Islet of Langerhans (tissue), 1 donor: ENCODE results near the gene TUBB4A.

Experiments used
- FAIRE-seq: peaks from one replicate; lab custom pipeline; 2011; peaks lifted over from hg19 to GRCh38; lab: Jason Lieb, UNC

The TUBB4A gene

DNA sequence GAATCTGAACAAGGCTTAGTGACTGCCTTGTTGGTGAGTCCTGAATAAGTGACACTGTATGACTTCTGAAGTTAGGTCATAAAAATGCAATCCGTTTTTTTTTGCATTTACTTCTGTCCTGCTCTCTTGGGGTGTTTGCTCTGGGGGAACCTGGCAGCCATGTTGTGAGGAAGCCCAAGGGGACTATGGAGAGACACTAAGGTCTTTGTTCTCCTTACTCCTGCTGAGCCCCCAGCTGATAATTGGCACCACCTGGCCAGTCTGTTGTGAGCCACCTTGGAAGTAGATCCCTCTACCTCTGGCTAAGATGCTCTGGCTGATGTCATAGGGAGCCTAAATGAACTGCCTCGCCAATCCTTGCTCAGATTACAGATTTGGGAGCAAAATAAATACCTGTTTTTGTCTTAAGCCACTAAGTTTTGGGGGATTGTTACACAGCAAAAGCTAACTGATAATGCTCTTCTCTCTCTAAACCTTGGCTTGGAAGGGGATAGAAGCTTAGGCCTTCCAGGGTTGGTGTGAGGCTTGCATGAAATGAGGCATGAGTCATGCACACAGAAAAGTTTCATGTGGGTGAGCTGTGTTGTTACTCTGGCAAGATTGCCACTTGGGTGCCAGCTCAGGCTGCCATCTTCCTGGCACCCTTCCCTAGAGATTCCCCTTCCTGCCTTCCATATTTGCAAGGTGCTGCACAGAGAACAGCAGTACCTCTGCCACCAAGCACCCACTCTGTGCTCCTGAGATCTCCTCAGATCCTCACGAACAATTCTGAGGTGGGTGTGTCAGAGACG, 10.1 kb downstream of the TUBB4A start:
- no peak for FAIRE-seq

DNA sequence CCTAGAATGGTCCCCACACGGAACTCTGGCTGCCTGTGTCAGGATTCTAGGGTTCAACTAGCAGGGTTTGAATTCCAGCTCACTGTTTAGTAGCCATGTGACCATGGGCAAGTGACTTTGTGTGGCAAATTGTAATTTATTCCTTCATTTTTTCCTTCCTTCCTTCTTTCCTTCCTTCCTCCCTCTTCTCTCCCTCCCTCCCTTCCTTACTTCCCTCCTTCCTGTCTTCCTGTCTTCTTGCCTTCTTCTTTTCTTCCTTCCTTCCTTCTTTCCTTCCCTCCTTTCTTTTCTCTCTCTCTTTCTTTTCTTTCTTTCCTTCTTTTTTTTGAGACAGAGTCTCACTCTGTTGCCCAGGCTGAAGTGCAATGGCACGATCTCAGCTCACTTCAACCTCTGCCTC, 12.0 kb downstream of the TUBB4A start:
- no peak for FAIRE-seq

DNA sequence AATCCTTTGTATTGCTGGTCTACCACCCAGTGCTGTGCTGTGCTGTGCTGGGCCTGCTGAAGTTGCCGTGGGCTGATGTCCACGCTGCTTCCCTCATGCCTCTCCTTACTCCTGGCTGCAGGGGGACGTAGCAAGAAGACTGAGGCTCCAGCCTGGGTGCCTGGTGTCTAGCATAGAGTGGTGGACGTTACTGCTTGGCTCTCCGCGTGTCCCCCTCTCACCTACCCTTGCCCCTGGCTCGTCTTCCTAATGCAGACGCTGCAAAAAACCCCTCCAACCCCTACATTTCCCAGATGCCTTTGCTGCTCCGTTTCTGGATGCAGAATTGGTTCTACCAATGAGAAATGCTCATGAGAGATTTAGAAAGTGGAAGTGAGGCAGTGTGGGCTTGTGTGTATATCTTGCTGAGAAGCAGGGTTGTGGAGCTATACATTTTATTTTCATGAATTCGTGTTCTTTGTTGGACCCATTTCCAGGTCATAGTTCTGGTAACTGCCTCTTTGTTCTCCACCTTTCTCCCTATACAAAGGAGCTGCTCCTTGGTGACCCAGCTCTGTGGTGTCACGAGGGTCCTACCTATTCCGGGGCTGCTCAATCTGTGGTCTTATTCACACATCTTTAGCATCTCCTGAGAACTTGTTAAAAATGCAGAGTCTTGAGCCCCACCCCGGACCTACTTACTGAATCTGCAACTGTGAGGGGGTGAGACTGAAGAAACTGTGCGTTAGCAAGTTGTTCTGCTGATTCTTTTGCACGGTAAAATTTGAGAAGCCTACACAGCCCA, 12.6 kb downstream of the TUBB4A start:
- FAIRE-seq, result no peak

DNA sequence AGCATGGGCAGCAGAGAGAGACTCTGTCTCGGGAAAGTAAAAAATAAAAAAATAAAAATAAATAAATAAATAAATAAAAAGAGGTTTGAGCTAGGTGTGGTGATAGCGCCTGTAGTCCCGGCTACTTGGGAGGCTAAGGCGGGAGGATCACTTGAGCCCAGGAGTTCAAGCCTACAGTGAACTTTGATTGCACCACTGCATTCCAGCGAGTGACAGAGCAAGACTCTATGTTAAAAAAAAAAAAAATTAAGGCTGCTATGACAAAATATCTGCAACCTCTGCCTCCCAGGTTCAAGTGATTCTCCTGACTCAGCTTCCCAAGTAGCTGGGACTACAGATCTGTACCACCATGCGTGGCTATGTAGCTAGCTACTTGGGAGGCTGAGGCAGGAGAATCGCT, 17.3 kb downstream of the TUBB4A start:
- FAIRE-seq, result no peak

DNA sequence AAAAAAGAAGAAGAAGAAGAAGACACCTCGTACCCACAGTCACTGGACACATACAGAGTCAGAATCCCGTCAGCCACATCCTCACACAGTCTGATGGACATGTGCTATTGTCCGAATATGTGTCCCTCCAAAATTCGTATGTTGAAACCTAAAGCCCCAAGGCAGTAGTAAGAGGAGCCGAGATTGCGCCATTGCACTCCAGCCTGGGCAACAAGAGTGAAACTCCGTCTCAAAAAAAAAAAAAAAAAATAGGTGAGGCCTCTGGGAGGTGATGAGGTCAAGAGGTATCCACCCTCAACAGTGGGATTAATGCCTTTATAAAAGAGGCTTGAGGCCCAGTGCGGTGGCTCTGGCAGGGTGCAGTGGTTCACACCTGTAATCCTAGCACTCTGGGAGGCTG, 17.9 kb downstream of the TUBB4A start:
- FAIRE-seq, result no peak

DNA sequence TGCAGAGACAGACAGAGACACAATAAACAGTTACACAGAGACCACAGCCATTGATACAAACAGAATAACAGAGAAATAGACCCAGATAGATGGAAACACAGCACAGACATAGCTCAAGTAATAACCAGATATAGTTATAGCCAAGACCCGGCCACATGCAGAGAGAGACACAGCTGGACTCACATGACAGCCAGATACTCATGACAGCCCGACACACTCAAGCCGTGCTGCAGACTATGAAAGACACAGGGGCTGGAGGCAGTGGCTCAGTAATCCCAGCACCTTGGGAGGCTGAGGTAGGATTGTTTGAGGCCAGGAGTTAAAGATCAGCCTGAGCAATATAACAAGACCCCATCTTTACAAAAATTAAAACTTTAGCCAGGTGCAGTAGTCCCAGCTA, 18.9 kb downstream of the TUBB4A start:
- no peak for FAIRE-seq

DNA sequence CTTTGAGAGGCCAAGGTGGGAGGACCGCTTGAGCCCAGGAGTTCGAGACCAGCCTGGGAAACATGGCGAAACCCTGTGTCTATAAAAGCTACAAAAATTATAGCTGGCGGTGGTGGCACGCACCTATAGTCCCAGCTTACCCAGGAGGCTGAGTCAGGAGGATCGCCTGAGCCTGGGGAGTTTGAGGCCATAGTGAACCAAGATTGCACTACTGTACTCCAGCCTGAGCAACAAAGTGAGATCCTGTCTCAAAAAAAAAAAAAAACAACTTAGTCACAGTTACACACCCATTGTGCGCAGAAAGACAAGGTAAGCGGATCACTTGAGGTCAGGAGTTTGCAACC, 19.8 kb downstream of the TUBB4A start:
- no peak for FAIRE-seq

DNA sequence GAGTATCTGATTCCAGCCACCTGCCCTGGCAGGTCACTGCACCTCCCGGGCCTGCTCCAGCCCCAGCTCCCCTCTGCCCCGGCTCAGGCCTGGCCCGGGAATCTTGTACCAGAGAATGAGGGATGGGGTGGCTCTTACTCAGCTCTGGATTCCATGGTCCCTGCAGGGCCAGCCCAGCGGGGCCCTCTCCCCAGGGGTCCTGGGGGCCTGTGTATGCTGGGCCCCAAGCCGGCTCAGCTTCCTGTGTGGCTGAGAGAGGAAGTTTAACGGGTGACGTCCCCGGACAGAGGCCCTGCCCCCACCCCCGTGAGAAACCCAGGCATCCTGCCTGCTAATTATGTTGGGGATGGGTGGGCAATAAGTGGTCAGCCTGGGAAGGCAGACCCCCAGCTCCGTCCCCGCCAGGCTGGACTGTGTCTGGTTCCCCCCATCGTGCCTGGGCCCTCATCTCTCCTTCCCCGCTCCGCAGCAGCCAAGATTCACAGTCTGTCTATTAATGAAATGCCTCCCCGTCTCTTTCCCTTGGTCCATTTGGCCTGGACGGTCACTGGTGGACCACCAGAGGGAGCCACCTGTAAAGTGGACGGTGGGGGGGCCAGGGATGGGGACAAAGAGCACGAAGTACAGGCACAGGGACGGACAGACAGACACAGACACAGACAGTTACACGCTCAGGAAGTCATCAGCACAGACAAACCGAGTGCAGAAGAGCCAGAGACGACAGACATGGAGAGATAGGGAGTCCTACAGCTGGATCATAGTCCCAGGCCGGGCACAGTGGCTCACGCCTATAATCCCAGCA, 20.4 kb downstream of the TUBB4A start, which contains the start of gene DENND1C:
DENND1C (minus strand) TSS at position 247 of the 802 bp plus-strand sequence; CDS start at position 155, 92 bp downstream.
- FAIRE-seq, result no peak

DNA sequence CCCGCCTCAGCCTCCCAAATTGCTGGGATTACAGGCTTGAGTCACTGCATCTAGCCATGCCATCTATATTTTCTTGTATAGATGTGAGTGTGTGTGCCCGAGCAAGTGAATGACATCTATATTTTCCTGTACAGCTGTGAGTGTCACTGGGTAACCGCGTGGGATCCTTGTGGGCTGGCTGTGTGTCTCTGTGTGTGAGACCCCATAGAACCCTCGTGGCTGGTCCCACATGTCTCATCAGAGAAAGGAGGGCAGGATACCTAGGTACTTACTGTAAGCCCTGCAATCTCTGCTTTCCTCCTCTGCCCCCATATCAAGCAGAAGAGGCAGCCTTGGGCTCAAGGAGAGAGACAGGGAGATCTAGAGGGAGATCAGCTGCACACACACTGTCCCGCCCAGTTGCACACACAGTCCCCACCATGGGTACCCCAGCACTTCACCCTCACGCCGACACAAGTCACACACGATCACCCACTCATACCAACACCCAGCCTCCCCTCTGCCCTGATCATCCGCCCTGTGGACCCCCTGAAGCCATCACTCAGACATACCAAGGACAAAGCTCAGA, 21.2 kb downstream of the TUBB4A start:
- no peak for FAIRE-seq

DNA sequence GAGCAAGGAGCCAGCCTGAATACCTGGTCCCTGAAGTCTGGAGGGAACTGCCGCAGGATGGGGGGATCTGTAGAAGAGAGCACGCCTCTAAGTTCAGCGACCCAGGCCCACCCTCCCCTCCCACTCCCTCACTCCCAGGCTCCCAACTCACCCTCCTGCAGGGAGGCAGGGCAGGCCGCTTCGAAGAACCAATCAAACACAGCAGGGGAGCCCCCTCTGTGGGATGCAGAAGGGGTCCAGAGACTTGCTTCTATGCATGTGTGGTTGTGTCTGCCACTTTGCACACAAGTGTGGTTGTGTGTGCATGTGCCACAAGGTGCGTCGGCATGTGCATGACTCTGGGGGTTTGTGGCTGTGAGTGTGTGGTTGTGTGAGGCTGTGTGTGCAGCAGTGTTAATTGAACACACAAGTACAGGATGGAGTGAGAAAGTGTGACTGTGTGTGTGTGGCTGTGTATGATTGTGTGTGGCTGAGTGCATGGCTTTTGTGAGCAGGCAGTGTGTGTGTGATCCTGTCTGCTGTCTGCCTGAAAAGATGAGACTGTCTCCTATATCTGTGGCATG, 22.2 kb downstream of the TUBB4A start:
- no peak for FAIRE-seq

DNA sequence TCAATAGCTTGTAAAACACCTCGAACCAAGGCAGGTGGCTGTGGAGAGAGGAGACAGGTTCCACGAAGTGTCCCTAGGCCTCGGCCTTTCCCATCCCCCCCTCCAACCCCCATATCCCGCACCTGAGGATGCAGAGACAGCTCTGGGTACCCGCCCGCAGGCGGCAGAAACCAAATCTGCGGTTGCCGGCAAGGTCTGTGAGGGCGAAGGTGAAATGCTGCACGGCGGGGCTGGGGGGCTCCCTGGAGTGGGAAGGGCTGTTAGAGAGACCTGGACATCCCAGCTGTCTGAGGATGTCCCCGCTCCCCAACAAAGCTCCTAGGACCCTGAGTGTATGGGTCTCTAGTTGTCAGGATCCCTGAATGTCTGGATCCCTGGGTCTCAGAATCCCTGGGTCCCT, 23.3 kb downstream of the TUBB4A start:
- no peak for FAIRE-seq

DNA sequence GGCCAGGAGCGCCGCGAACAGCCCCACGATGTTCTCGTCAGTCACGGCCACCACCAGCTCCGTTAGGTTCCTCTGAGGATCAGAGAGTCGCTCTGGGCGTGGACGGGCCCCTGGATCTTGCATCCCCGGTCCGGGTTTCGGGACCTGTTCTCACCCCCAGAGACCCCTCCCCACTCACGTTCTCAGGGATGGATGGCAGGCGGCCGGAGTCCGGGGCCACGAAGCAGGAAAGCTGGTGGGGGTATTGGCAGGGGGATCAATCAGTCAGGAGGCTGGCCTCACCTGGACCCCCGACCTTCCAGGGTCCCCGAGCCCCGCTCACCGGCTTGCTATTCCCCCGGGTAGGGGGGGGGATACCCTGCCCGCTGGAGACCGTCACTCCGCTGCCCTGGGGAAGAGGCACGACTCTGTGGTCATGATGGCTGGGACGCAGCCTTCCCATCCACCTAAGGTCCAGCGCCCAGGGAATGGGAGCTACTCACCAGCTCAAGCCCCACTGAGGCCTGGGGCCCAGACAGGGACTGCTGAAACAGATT, 25.1 kb downstream of the TUBB4A start:
- no peak for FAIRE-seq

DNA sequence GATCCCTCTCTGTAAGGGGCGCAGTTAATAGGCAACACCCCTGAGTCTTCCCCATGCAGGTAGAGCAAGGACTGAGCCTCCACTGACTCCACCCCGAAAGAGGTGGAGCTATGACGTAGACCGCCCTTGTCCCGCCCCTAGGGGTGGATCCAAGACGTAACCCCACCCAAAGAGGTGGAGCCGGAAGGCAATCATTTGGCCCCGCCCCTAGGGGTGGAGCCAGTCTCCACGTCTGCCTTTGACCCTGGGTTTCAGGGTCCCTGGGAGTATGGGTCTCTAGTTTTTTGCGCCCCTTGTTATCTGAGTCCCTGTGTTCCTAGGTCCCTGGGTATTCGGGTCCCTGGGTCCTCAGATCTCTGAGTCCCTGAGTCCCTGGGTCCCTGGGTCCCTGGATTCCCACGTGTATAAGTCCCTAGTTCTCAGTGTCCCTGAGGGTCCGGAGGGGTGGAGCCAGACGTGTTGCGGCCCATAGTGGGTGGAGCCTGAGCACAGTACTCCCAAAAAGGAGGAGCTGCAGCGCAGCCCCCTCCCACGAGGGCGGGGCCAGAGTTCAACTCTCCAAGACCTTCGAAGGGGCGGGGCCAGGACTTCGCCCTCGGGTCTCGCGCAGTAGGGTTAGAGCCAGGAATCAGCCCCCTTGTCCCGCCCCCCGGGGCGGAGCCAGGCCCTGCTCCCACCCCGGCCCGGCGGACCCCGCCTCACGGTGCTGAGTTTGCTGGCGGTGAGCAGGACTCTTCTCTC, 25.8 kb downstream of the TUBB4A start:
- FAIRE-seq, result no peak

DNA sequence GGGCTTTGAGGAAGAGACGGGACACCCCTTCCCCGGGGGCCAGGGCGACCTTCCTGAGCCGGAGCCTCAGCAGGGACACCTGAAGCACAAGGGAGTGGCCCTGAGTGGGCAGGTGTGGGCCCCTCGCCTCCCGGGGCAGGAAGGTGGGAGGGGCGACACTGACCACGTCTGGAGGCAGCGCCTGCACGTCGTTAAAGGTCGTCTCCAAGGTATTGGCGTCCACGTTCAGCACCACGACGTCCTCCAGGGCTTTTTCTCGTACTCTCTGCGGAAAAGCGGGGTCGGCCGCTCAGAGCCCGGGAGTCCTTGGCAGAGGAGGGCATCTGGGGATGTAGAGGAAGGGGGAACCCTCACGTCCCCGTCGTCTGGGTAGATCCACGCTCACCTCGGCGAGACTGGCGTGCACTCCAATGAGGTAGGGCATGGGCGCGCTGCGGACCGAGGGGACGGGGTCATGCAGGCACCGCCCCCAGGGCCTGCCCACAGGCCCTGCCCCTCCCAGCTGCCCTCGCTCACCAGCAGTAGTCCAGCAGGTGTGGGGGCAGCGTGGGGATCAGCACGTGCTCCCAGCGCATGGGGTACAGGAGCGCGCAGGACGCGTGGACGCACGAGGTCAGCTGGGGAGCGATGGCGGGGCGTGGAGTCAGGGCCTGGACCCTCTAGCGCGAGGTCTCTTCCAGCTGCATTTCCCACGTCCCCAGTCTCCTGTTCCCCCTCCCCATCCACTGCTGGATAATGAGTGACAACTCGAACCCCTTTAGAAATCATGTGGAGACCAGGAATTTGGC, 26.6 kb downstream of the TUBB4A start:
- FAIRE-seq, result no peak

DNA sequence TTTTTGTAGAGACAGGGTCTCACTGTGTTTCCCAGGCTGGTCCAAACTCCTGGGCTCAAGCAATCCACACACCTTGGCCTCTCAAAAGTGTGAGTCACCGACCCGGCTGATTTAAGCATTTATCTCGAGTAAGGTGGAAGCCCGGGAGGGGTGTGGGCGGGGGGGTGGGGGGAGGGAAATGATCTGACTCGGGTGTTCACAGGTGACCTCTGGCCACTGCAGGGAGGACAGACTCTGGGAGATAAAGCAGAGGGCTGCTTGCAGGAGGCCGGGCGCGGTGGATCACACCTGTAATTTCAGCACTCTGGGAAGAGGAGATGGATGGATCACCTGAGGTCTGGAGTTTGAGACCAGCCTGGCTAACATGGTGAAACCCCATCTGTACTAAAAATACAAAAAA, 28.5 kb downstream of the TUBB4A start:
- no peak for FAIRE-seq

DNA sequence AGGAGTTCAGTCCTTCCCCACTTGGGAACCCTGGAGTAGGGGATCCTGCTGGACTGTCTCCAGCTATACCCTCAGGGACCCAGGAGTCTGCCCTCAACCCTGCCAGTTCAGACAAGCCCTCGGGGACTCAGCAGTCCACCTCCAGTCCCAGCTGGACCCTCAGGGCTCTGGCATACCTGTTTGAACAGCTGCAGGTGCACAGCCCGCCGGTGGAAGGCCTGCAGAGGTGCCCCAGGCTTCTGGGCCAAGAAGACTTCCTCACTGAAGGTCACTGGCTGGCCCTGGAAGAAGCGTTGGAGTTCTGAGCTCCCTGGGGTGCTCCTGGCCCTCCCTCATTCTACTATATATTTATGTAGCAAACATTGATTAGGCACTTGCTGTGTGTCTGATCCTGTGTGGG, 29.4 kb downstream of the TUBB4A start:
- FAIRE-seq, result no peak

DNA sequence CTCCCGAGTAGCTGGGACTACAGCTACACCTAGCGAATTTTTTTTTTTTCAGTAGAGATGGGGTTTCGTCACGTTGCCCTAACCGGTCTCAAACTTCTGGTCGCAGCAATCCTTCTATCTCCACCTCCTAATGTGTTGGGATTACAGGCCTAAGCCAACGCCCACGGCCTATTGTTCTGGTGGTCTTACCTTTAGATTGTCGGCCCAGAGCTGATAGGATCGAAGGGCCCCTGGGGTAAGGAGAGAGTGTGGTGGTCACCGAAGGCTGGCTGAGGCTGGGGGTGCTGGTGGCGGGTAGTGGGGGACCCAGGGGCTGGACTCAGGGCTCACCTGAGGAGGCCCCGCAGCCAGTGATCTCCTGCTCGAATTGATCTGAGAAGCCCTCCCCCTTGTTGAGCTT, 31.0 kb downstream of the TUBB4A start:
- FAIRE-seq, result no peak

DNA sequence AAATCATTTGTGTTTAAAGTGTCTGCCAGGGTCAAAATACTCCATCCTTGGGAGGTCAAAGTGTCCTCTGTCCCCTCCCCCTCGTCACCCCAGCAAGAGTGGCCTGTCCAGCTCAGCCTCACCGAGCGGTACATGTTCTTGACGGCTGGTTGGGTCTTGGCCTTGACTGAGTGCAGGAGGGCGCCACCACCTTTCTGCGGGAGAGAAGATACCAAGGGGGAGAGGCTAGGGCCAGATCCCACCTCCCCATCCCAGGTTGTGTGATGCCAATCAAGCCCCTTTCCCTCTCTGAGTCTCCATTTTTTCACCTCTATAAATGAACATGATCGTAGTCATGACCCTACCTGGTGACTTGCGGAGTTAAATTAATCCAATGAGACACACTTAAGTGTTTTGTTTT, 31.9 kb downstream of the TUBB4A start:
- FAIRE-seq, result no peak

DNA sequence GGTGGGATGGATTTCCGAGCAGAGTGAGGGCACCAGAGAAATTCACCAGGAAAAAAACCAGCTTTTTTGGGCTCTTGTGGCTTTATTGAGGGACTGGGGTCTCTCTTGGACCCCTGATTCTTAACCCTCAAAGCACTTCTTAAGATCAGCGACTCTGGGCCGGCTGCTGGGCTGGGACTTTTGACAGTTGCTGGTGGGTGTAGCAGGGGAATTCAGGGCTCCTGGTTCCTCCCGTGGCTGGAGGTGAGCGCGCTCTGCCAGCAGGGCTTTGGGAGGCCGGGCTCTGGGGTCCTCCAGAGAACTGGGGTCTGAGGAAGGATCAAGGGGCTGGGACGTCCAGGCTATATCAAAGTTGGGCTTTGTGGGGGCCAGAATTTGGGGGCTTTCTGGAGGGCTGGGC, 34.7 kb downstream of the TUBB4A start:
- FAIRE-seq, result no peak

DNA sequence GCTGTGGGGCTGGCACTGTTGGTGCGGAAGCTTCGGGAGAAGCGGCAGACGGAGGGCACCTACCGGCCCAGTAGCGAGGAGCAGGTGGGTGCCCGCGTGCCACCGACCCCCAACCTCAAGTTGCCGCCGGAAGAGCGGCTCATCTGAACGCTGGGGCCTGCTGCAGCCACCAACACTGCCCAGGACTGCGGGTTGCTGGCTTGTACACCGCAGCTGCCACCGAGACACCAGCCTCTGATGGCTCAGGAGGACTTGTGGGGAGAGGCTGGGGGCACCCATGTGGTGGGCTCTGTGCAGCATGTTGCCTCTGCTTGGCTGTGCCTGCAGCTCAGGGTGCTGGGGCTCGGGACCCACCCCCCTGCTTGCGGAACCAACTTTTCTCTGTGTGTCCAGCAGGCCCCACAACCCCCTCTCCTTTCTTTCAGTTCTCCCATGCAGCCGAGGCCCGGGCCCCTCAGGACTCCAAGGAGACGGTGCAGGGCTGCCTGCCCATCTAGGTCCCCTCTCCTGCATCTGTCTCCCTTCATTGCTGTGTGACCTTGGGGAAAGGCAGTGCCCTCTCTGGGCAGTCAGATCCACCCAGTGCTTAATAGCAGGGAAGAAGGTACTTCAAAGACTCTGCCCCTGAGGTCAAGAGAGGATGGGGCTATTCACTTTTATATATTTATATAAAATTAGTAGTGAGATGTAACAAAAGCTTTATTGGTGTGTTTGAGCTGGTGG, 35.4 kb downstream of the TUBB4A start:
- no peak for FAIRE-seq
